KMS-11 (cell line): ENCODE measurements around the gene BMPER.

Experiments used
- H2AFZ ChIP-seq: fragments of 200-600 bp; sonication (generic); 2 replicates; pipeline ENCODE4 v1.6.1; 2016; ENCODE audit warnings: antibody characterized with exemption, mixed run types, low read depth
- H3K27ac ChIP-seq: fragments of 200-600 bp; sonication (generic); 2 replicates; pipeline ENCODE4 v1.6.1; 2016; ENCODE audit warnings: mild to moderate bottlenecking, mixed run types
- H3K27me3 ChIP-seq: fragments of 200-600 bp; sonication (generic); 2 replicates; pipeline ENCODE4 v1.6.1; 2017; ENCODE audit warnings: mild to moderate bottlenecking, low read depth, mixed run types, moderate library complexity; ENCODE audit not compliant: insufficient read depth
- H3K36me3 ChIP-seq: fragments of 200-600 bp; sonication (generic); 2 replicates; pipeline ENCODE4 v1.6.1; 2017; ENCODE audit warnings: mild to moderate bottlenecking, mixed run types; ENCODE audit not compliant: insufficient read depth
- H3K4me1 ChIP-seq: fragments of 200-600 bp; sonication (generic); 2 replicates; pipeline ENCODE4 v1.6.1; 2016; ENCODE audit warnings: mild to moderate bottlenecking, low read depth, mixed run types; ENCODE audit not compliant: poor library complexity, severe bottlenecking
- H3K4me2 ChIP-seq: fragments of 200-600 bp; sonication (generic); 2 replicates; pipeline ENCODE4 v1.7.0; 2016; ENCODE audit warnings: mild to moderate bottlenecking, mixed run types
- H3K4me3 ChIP-seq: fragments of 200-600 bp; sonication (generic); IDR thresholded peaks from 2 replicates; pipeline ENCODE4 v1.6.1; 2017; ENCODE audit warnings: low read depth, low read length, mixed read lengths; ENCODE audit not compliant: insufficient read depth
- H3K79me2 ChIP-seq: fragments of 200-600 bp; sonication (generic); 2 replicates; pipeline ENCODE4 v1.6.1; 2016; ENCODE audit warnings: low read depth, mixed run types; ENCODE audit not compliant: insufficient read depth
- H3K9ac ChIP-seq: fragments of 200-600 bp; sonication (generic); 2 replicates; pipeline ENCODE4 v1.6.1; 2016; ENCODE audit warnings: mild to moderate bottlenecking, mixed run types
- H4K20me1 ChIP-seq: fragments of 200-600 bp; sonication (generic); 2 replicates; pipeline ENCODE4 v1.6.1; 2016; ENCODE audit warnings: mild to moderate bottlenecking, mixed run types; ENCODE audit not compliant: insufficient read depth
- CTCF ChIP-seq: fragments of 200-600 bp; sonication (generic); conservative IDR thresholded peaks from 2 replicates; pipeline ENCODE4 v1.6.1; 2017; ENCODE audit warnings: low read depth, mild to moderate bottlenecking, antibody characterized with exemption, low read length, moderate library complexity, mixed read lengths

BMPER gene

GRCh38 chr7:34096198-34096651 is 190.9 kb downstream of the BMPER start:
- H4K20me1 ChIP-seq = no peaks in the 10 kb centered on the region
- no peaks in the 10 kb centered on the region for H3K79me2 ChIP-seq
- no peak for TF ChIP-seq CTCF
- no peak overlapping the region for H3K27ac ChIP-seq
- no peak overlapping the region for H3K9ac ChIP-seq
- no peaks in the 10 kb centered on the region for H3K27me3 ChIP-seq
- H3K4me2 ChIP-seq = no peak overlapping the region
- no peaks in the 10 kb centered on the region for H3K4me1 ChIP-seq
- no peak overlapping the region for H3K4me3 ChIP-seq
- H3K36me3 ChIP-seq = no peaks in the 10 kb centered on the region
- no peak overlapping the region for H2AFZ ChIP-seq

GRCh38 chr7:34096777-34097176 is 191.4 kb downstream of the BMPER start:
- H3K9ac ChIP-seq = no peak overlapping the region
- no peaks in the 10 kb centered on the region for H3K36me3 ChIP-seq
- H3K79me2 ChIP-seq = no peaks in the 10 kb centered on the region
- no peaks in the 10 kb centered on the region for H3K4me1 ChIP-seq
- H3K27me3 ChIP-seq = no peaks in the 10 kb centered on the region
- no peak for TF ChIP-seq CTCF
- no peak overlapping the region for H3K4me3 ChIP-seq
- no peak overlapping the region for H2AFZ ChIP-seq
- H3K4me2 ChIP-seq = no peak overlapping the region
- no peaks in the 10 kb centered on the region for H4K20me1 ChIP-seq
- H3K27ac ChIP-seq = no peak overlapping the region

GRCh38 chr7:34100661-34101060 is 195.3 kb downstream of the BMPER start:
- Histone ChIP-seq H3K79me2 (no peaks in the 10 kb centered on the region), H3K36me3 (no peaks in the 10 kb centered on the region), H4K20me1 (no peaks in the 10 kb centered on the region), H3K9ac (no peak overlapping the region), H3K27me3 (no peaks in the 10 kb centered on the region), H3K4me2 (no peak overlapping the region), H3K4me3 (no peak overlapping the region), H3K4me1 (no peaks in the 10 kb centered on the region), H3K27ac (no peak overlapping the region), H2AFZ (no peak overlapping the region)
- TF ChIP-seq CTCF = no peak

DNA sequence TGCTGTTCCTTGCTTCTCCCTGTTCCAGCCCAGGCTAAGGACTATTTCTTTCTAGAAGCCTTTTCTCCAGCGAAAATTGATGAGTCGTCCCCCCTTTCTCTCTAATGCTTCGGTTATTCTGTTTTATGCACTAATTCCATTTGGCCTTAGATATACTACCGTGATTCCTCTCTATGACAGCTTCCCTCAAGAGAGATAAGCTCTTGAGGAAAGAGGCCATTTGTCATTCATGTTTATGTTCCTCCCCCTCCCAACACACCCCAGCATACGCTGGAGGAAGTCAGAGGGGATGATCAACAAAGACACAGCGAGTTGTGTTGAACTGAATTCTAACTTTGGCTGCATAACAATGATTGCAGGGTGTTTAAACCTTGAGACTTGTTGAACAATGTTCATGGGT is 198.8 kb downstream of the BMPER start:
- Histone ChIP-seq H3K27ac (no peak overlapping the region), H3K27me3 (no peaks in the 10 kb centered on the region), H3K9ac (no peak overlapping the region), H3K4me2 (no peak overlapping the region), H4K20me1 (no peaks in the 10 kb centered on the region), H2AFZ (no peak overlapping the region), H3K36me3 (no peaks in the 10 kb centered on the region), H3K4me1 (no peaks in the 10 kb centered on the region), H3K4me3 (no peak overlapping the region), H3K79me2 (no peaks in the 10 kb centered on the region)
- TF ChIP-seq CTCF = no peak
